ENCODE measurements around the gene SLC25A24. TPM values are rescaled to one million over a fixed set of nuclear protein-coding genes. Genes with fewer than 3 reads are reported as not detected.
"Not testable (repeated sequence)": the region's sequence is repeated elsewhere in the genome, so short reads cannot be mapped to it uniquely, and the experiment has no call there.

SLC25A24 gene
- total and polyA plus RNA-seq, 2 donors from 2014 or later: 8.9 to 30.2 TPM

DNA sequence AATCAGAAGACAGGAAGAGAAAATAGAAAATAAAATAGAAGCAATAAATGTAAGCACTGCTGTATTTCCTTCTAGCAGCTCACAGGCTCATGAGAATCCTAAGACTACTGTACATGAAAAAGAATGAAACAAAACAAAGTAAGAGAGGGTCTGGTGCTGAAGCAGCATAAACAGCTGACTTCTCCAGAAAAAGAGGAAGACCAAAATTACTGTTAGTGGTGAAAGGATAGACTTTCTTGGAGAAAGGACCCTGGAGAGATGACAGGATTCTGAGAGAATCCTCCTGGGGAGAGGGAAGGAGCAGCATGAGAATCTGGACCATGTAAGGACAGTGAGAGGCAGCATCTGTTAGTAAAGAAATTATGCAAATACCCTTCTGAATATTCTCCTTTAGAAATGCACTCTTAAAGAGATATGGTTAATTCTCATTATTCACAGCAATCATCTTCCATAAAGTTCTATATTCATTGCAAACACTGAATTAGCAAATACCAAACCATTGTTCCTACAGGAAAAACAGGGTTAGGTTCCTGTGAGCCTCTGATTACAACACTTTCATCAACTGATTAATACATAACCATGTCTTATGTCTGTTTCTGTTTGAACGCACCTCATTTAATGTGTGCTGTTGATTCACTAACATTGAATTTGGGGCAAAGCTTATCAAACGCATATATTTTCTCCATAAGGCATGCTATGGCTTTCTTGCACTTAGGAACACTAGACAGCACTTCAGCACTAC lies 17.0 kb downstream of the SLC25A24 start:
- FAIRE-seq (no peak), DNase-seq (no peak)
- Histone ChIP-seq H3K4me1 (ENCODE audit: control insufficient read depth in 2 of 3, insufficient read depth in 2 of 3, low read depth in 1 of 3, low read length in 3 of 3) (no peaks in the 10 kb centered on the region), H3K27me3 (ENCODE audit: control insufficient read depth, insufficient read depth, low read length) (no peaks in the 10 kb centered on the region), H3K36me3 (ENCODE audit: control insufficient read depth in 2 of 3, insufficient read depth in 3 of 3, low read length in 3 of 3) (peaks cover 0 to 11% (median 3%) of the 10 kb centered on the region in 3 donors), H3K4me3 (ENCODE audit: low read length in 3 of 3) (no peak overlapping the region), H3K9me3 (ENCODE audit: control insufficient read depth in 2 of 3, insufficient read depth in 1 of 3, low read length in 3 of 3) (no peaks in the 10 kb centered on the region), H3K9ac (ENCODE audit: low read length in 3 of 3) (no peak overlapping the region), H3K27ac (ENCODE audit: low read depth in 2 of 2, low read length in 2 of 2) (no peak overlapping the region)
- intact Hi-C loops (cut with DNase I): no loop called here
- TF ChIP-seq, protein P1, sequence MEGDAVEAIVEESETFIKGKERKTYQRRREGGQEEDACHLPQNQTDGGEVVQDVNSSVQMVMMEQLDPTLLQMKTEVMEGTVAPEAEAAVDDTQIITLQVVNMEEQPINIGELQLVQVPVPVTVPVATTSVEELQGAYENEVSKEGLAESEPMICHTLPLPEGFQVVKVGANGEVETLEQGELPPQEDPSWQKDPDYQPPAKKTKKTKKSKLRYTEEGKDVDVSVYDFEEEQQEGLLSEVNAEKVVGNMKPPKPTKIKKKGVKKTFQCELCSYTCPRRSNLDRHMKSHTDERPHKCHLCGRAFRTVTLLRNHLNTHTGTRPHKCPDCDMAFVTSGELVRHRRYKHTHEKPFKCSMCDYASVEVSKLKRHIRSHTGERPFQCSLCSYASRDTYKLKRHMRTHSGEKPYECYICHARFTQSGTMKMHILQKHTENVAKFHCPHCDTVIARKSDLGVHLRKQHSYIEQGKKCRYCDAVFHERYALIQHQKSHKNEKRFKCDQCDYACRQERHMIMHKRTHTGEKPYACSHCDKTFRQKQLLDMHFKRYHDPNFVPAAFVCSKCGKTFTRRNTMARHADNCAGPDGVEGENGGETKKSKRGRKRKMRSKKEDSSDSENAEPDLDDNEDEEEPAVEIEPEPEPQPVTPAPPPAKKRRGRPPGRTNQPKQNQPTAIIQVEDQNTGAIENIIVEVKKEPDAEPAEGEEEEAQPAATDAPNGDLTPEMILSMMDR (IDR thresholded peaks at IDR 0.05; ENCODE audit: borderline replicate concordance, extremely low read depth, insufficient read depth): no peak

DNA sequence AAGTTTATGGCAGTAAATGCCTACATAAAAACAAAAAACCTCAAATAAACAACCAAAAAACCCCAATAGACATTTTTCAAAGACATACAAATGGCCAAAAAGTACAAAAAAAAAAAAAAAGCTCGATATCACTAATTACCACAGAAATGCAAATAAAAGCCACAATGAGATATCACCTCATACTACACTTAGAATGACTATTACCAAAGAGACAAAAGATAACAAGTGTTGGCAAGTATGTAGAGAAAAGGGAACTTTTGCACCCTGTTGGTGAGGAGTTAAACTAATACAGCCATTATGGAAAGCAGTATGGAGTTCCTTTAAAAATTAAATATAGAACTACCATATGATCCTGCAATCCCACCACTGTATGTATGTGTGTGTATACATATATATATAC lies 21.1 kb downstream of the SLC25A24 start:
- FAIRE-seq: no peak

DNA sequence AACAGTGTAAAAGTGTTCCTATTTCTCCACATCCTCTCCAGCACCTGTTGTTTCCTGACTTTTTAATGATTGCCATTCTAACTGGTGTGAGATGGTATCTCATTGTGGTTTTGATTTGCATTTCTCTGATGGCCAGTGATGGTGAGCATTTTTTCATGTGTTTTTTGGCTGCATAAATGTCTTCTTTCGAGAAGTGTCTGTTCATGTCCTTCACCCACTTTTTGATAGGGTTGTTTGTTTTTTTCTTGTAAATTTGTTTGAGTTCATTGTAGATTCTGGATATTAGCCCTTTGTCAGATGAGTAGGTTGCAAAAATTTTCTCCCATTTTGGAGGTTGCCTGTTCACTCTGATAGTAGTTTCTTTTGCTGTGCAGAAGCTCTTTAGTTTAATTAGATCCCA lies 37.7 kb downstream of the SLC25A24 start:
- intact Hi-C loops (cut with DNase I); H3K4me1 ChIP-seq (ENCODE audit: control insufficient read depth in 2 of 3, insufficient read depth in 2 of 3, low read depth in 1 of 3, low read length in 3 of 3); DNase-seq; H3K9me3 ChIP-seq (ENCODE audit: control insufficient read depth in 2 of 3, insufficient read depth in 1 of 3, low read length in 3 of 3); H3K4me3 ChIP-seq (ENCODE audit: low read length in 3 of 3); H3K36me3 ChIP-seq (ENCODE audit: control insufficient read depth in 2 of 3, insufficient read depth in 3 of 3, low read length in 3 of 3); H3K27me3 ChIP-seq (ENCODE audit: control insufficient read depth, insufficient read depth, low read length); H3K27ac ChIP-seq (ENCODE audit: low read depth in 2 of 2, low read length in 2 of 2); FAIRE-seq; H3K9ac ChIP-seq (ENCODE audit: low read length in 3 of 3): not testable (repeated sequence)

More for the DNA sequence above, 21.1 kb downstream of the SLC25A24 start:
- no peaks in the 10 kb centered on the region for H3K4me1 ChIP-seq (ENCODE audit: control insufficient read depth in 2 of 3, insufficient read depth in 2 of 3, low read depth in 1 of 3, low read length in 3 of 3)
- no peak overlapping the region for H3K9ac ChIP-seq (ENCODE audit: low read length in 3 of 3)
- no peak for DNase-seq
- intact Hi-C loops (cut with DNase I): no loop called here
- no peak overlapping the region for H3K4me3 ChIP-seq (ENCODE audit: low read length in 3 of 3)
- H3K9me3 ChIP-seq (ENCODE audit: control insufficient read depth in 2 of 3, insufficient read depth in 1 of 3, low read length in 3 of 3): peaks cover 0 to 4% (median 0%) of the 10 kb centered on the region in 3 donors
- H3K27me3 ChIP-seq (ENCODE audit: control insufficient read depth, insufficient read depth, low read length): no peaks in the 10 kb centered on the region
- H3K36me3 ChIP-seq (ENCODE audit: control insufficient read depth in 2 of 3, insufficient read depth in 3 of 3, low read length in 3 of 3): peaks cover 0 to 16% (median 0%) of the 10 kb centered on the region in 3 donors
- H3K27ac ChIP-seq (ENCODE audit: low read depth in 2 of 2, low read length in 2 of 2): no peak overlapping the region
- TF ChIP-seq, protein P1 (IDR thresholded peaks at IDR 0.05; ENCODE audit: borderline replicate concordance, extremely low read depth, insufficient read depth): no peak

DNA sequence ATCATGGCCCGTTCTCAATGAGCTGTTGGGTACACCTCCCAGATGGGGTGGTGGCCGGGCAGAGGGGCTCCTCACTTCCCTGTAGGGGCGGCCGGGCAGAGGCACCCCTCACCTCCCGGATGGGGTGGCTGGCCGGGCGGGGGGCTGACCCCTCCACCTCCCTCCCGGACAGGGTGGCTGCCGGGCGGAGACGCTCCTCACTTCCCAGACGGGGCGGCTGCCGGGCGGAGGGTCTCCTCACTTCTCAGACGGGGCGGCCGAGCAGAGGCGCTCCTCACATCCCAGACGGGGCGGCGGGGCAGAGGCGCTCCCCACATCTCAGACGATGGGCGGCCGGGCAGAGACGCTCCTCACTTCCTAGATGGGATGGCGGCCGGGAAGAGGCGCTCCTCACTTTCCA lies 40.2 kb downstream of the SLC25A24 start:
- H3K9ac ChIP-seq (ENCODE audit: low read length in 3 of 3); H3K4me3 ChIP-seq (ENCODE audit: low read length in 3 of 3); H3K9me3 ChIP-seq (ENCODE audit: control insufficient read depth in 2 of 3, insufficient read depth in 1 of 3, low read length in 3 of 3); intact Hi-C loops (cut with DNase I); H3K4me1 ChIP-seq (ENCODE audit: control insufficient read depth in 2 of 3, insufficient read depth in 2 of 3, low read depth in 1 of 3, low read length in 3 of 3); H3K27ac ChIP-seq (ENCODE audit: low read depth in 2 of 2, low read length in 2 of 2); DNase-seq; H3K36me3 ChIP-seq (ENCODE audit: control insufficient read depth in 2 of 3, insufficient read depth in 3 of 3, low read length in 3 of 3); H3K27me3 ChIP-seq (ENCODE audit: control insufficient read depth, insufficient read depth, low read length); FAIRE-seq: not testable (repeated sequence)
